Measurements from ENCODE around the gene GALNT6.

- TF ChIP-seq CTCF (conservative IDR thresholded peaks at IDR 0.05 in 1 of 2, IDR thresholded peaks at IDR 0.05 in 1 of 2; ENCODE audit: extremely low read depth in 1 of 2, insufficient read depth in 1 of 2, low read depth in 1 of 2, low read length in 2 of 2): no peak
- no peak for TF ChIP-seq EZH2 (IDR thresholded peaks at IDR 0.05; ENCODE audit: borderline replicate concordance, low read length)
Measured at GRCh38 chr12:51391283-51392123, at the start of gene GALNT6.

Data from mammary epithelial cell (primary cell).